Esophagus muscularis mucosa (tissue), 4 donors: ENCODE measurements around the gene ACTR10. TPM values are rescaled to one million over a fixed set of nuclear protein-coding genes. Genes with fewer than 3 reads are reported as not detected.

Experiments
- DNase-seq: peaks from one replicate; pipeline ENCODE4 v3.0.0-alpha.2; 2017; ENCODE audit errors: extremely low spot score
- H3K27ac ChIP-seq, 4 donors: fragments of 200-600 bp; sonication (generic); replicated peaks in 1 of 4; 1 replicate in 3 of 4; 2 replicates in 1 of 4; pipeline ENCODE4 v1.5.1; 2016 to 2019; ENCODE audit warnings: mild to moderate bottlenecking in 1 of 4
- H3K27me3 ChIP-seq, 4 donors: fragments of 200-600 bp; sonication (generic); one replicate each; pipeline versions ENCODE4 v1.5.1 to v1.6.0; 2016 to 2019
- H3K36me3 ChIP-seq, 4 donors: fragments of 200-600 bp; sonication (generic); one replicate each; pipeline ENCODE4 v1.5.1; 2016 to 2019
- H3K4me1 ChIP-seq, 4 donors: fragments of 200-600 bp; sonication (generic); one replicate each; pipeline ENCODE4 v1.5.1; 2016 to 2019
- H3K4me3 ChIP-seq, 4 donors: fragments of 200-600 bp; sonication (generic); 1 replicate in 2 of 4; 2 replicates in 2 of 4; pipeline ENCODE4 v1.5.1; 2016 to 2019; ENCODE audit warnings: mild to moderate bottlenecking in 4 of 4, moderate library complexity in 1 of 4
- H3K9me3 ChIP-seq, 4 donors: fragments of 200-600 bp; sonication (generic); 1 replicate in 3 of 4; 2 replicates in 1 of 4; pipeline ENCODE4 v1.5.1; 2016 to 2019
- EP300 ChIP-seq: sonication (generic); formaldehyde crosslinking; IDR thresholded peaks from one replicate; pipeline ENCODE4 v1.6.1; 2017; ENCODE audit warnings: antibody characterized with exemption
- POLR2A ChIP-seq: fragments of 450-650 bp; IDR thresholded peaks from one replicate; pipeline ENCODE4 v1.6.1; 2017; ENCODE audit warnings: antibody characterized with exemption, moderate library complexity, mild to moderate bottlenecking, low read depth
- POLR2AphosphoS5 ChIP-seq, 2 donors: sonication (generic); formaldehyde crosslinking; IDR thresholded peaks; one replicate each; pipeline ENCODE4 v1.6.1; 2017; ENCODE audit warnings: antibody characterized with exemption in 2 of 2
- WGBS: methylation state at CpG from one replicate; pipeline ENCODE4 v1.1.5; 2018; 5-methylcytosine and 5-hydroxymethylcytosine counted together
- intact Hi-C: fragments of 100-400 bp; cut with DNase I; formaldehyde crosslinking; loops from one replicate; pipeline ENCODE4 v1.15.1; 2023
- total RNA-seq, 4 donors: library from RNA; depleted of rRNA; stranded (reverse); fragments of >200 nt; gene quantifications; one replicate each; pipeline versions ENCODE4 v1.1.0 to v1.2.1, GENCODE V29; 2016
- TF ChIP-seq, protein P1 (sequence below), 3 experiments: fragments of 200-600 bp in 2 of 3; fragments of 450-650 bp in 1 of 3; sonication (generic) in 2 of 3; IDR thresholded peaks; one replicate each; pipeline ENCODE4 v1.5.1; 2017 to 2019; ENCODE audit warnings: antibody characterized with exemption in 3 of 3, mild to moderate bottlenecking in 2 of 3, moderate library complexity in 1 of 3

ACTR10 gene
- total RNA-seq: 10 to 100 TPM; 47.9 to 75.7 (median 60.5) TPM

DNA sequence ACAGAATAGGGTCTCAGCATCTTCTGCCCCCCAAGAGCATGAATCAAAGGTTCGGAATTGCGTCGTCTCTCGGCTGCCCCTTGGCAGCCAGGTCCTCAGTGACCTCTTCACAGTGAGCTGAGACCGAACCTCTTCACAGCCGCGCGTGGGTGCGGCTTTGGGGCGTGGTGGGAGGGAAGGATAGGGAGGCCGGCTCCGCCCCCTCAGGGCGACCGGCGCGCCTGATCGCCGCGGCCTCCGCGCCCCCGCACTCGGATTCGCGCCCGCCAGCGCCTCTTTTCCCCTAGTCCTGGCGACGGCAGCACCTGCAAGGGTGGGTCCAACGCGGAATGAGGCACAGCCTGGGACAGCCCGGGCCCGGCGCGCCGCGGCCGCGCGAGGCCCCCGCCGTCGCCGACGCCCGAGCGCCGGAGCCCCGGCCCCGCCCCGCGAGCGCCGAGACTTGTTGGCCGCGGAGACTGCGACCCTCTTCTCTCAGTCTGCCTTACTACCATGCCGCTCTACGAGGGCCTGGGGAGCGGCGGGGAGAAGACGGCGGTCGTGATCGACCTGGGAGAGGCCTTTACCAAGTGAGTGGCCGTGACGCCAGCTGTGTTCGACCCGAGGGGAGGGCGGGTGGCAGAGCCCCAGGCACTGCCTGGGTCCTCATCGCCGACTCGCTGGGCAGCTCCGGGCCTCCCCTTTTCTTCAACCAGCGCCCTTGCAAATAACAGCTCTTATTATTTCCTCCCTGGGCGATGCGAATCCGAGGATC is at the start of gene ACTR10:
Gene ACTR10 (plus strand): TSS at position 424 of the 754 bp plus-strand sequence. CDS start 69 bp downstream, at position 493.
- H3K9me3 ChIP-seq: no peaks in the 10 kb centered on the region
- intact Hi-C loops: loop anchor here (5.0 kb wide), 1 partner anchor 37 kb away; no protein-coding TSS in a partner anchor
- no peaks in the 10 kb centered on the region for H3K27me3 ChIP-seq
- DNase-seq: peak; percentile 95
- peak within 1 kb of the TSS; percentile 92 to 94 (median 93) for H3K27ac ChIP-seq
- H3K4me1 ChIP-seq: peaks cover 12 to 30% (median 26%) of the 10 kb centered on the region in 4 donors
- H3K36me3 ChIP-seq: peaks cover 0 to 22% (median 17%) of the 10 kb centered on the region in 4 donors
- H3K4me3 ChIP-seq: peak within 1 kb of the TSS; percentile 74 to 97 (median 78)
- WGBS: 0% methylated on average over 8 of the region's 78 CpGs
- peak; percentile 82 to 90 for TF ChIP-seq POLR2AphosphoS5 (IDR thresholded peaks at IDR 0.05)
- no peak for TF ChIP-seq POLR2A
- TF ChIP-seq, protein P1, sequence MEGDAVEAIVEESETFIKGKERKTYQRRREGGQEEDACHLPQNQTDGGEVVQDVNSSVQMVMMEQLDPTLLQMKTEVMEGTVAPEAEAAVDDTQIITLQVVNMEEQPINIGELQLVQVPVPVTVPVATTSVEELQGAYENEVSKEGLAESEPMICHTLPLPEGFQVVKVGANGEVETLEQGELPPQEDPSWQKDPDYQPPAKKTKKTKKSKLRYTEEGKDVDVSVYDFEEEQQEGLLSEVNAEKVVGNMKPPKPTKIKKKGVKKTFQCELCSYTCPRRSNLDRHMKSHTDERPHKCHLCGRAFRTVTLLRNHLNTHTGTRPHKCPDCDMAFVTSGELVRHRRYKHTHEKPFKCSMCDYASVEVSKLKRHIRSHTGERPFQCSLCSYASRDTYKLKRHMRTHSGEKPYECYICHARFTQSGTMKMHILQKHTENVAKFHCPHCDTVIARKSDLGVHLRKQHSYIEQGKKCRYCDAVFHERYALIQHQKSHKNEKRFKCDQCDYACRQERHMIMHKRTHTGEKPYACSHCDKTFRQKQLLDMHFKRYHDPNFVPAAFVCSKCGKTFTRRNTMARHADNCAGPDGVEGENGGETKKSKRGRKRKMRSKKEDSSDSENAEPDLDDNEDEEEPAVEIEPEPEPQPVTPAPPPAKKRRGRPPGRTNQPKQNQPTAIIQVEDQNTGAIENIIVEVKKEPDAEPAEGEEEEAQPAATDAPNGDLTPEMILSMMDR (IDR thresholded peaks at IDR 0.05): peak in 1 of 3 experiments; percentile 8
- no peak for TF ChIP-seq EP300

DNA sequence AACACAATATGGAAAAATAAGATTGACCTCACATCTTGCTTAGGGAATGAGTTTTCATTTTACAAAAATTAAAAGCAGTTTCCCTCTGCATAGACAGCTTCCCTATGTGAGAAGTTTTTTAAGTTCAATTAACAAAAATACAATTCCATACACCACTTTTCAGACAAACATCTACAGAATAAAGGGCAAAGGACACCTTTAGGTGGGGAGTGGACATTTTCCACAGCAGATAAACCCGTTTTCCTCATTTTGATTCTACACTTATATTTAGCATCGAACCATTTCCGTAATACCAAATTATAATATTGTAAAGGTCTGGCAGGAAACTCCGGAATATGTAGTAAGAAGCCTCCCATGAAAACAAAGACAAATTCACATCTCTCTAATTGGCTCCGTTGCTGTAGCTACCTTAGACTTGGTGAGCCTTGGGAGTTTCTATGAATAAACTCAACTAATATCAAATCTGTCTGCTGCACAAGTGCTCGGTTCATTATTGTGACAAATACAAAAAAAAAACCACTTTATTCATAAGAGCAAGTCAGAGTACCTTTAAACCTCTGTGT is 49.6 kb upstream of the ACTR10 start:
- intact Hi-C loops: loop anchor here (5.0 kb wide), 2 partner anchors 43 to 132 kb away; no protein-coding TSS in a partner anchor

DNA sequence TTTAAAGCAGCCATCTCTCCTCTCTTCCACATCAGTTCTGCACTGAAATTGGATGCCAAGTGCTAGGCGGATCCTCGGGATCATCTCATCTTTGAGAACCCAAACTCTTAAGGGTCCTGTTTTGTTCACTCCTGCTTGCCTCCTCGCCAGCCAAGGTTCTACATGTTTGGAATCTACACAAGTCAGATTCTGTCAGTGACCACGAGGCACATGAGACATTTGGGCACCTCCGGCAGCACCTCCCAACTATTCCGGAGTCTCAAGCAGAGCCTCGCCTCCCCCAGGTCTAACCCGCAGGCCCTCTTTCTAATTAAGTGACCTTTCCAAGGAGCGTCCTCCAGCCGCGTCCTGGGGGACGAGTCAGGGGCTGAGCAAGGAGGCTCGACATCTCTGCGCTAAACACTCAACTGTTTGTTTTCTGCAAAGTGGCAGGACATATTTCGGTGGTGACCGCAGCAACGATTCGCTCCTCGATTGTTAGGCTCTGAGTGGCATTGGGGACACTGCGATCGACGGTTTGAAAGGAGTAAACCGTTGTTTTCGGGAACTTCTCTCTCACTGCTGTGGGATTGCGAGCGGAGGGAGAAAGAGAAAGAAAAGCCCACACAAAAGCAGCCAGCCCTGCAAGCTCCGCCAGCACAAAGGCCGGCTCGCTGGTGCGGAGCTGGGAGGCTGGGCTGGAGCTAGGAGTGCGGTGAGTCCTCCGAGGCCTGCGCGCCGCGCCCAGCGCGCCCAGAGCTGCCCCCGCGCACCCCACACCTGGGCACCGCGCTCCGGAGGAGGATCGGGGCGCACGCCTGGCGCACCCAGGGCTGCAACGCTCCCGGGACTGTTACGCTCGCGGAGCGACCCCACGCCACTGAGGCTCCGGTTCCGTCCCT is 48.6 kb upstream of the ACTR10 start:
- Histone ChIP-seq H3K4me1 (peaks cover 10 to 23% (median 16%) of the 10 kb centered on the region in 4 donors), H3K36me3 (no peaks in the 10 kb centered on the region), H3K27ac (peak overlapping the region; percentile 72 to 80 (median 74)), H3K4me3 (peak overlapping the region; percentile 70 to 87 (median 81)), H3K27me3 (no peaks in the 10 kb centered on the region), H3K9me3 (no peaks in the 10 kb centered on the region)
- intact Hi-C loops: loop anchor here (5.0 kb wide), 2 partner anchors 44 to 131 kb away; no protein-coding TSS in a partner anchor
- TF ChIP-seq, protein P1 (IDR thresholded peaks at IDR 0.05): no peak
- TF ChIP-seq POLR2AphosphoS5 (IDR thresholded peaks at IDR 0.05): peak in 1 of 2 donors; percentile 7
- no peak for DNase-seq
- WGBS: 4% methylated on average over 5 of the region's 56 CpGs

More for the DNA sequence above, 49.6 kb upstream of the ACTR10 start:
- Histone ChIP-seq H3K27ac (no peak overlapping the region), H3K27me3 (no peaks in the 10 kb centered on the region), H3K4me3 (no peak overlapping the region), H3K36me3 (no peaks in the 10 kb centered on the region), H3K4me1 (peaks cover 10 to 23% (median 16%) of the 10 kb centered on the region in 4 donors), H3K9me3 (no peaks in the 10 kb centered on the region)
- TF ChIP-seq POLR2AphosphoS5 (IDR thresholded peaks at IDR 0.05) (no peak), EP300 (no peak), POLR2A (no peak)
- TF ChIP-seq, protein P1 (IDR thresholded peaks at IDR 0.05): no peak
- 71% methylated on average over 6 of the region's 6 CpGs for WGBS
- DNase-seq: no peak

DNA sequence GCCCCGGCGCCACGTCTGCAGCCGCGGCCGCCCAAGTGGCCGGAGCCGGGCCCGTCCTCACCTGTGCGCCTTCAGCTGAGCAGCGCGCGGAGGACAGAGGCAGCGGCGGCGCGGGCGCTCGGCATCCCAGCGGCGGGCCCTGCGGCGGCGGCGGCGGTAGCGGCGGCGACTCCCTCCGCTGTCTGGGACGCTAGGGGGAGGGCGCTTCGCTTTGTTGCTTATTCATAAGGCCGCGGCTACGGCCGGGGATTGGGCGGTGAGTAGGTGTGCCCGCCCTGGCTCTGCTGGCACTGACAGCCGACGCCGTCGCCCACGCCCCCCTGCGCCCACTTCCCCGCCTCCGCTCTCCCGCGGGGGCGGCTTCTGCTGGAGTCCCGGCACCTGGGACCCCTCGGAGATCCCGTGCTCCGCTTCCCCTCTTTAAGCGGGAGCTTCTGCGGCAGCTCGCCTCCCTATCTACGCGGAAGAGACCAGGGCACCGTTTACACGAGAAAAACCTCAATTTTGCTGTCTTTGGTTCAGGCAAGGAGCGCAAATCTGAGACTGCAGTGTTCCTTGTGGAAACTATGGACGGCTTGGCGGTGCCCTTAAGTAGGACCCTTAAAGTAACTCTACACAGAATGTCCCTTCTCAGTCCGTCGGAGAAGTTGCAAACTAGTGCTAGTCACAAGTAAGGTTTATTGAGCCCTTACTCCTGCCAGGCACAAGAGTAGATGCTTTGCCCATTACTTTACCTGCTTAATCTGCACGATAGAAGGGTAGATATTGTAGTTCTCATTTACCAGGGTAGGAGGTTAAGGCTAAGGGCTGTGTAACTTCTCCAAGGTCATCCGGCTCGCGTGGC is 47.7 kb upstream of the ACTR10 start, which contains the start of gene ARMH4:
Gene ARMH4 (minus strand): TSS at position 200 of the 844 bp plus-strand sequence. CDS start 12,855 bp downstream, outside the sequence.
- intact Hi-C loops: loop anchor here (5.0 kb wide), 2 partner anchors 45 to 130 kb away; no protein-coding TSS in a partner anchor
- peak; percentile 94 for DNase-seq

More for the DNA sequence above, 47.7 kb upstream of the ACTR10 start, which contains the start of gene ARMH4:
- 2% methylated on average over 57 of the region's 70 CpGs for WGBS
- Histone ChIP-seq H3K36me3 (no peaks in the 10 kb centered on the region), H3K4me3 (peak within 1 kb of the TSS; percentile 70 to 87 (median 81)), H3K4me1 (peaks cover 10 to 23% (median 16%) of the 10 kb centered on the region in 4 donors), H3K9me3 (no peaks in the 10 kb centered on the region), H3K27ac (peak within 1 kb of the TSS; percentile 72 to 80 (median 74)), H3K27me3 (no peaks in the 10 kb centered on the region)
- TF ChIP-seq, protein P1 (IDR thresholded peaks at IDR 0.05): peak in 2 of 3 experiments; percentile 12 to 27
- no peak for TF ChIP-seq POLR2A
- TF ChIP-seq EP300: no peak
- peak; percentile 80 to 82 for TF ChIP-seq POLR2AphosphoS5 (IDR thresholded peaks at IDR 0.05)
